H1 (cell line): ENCODE results near the gene CELF4. TPM values are rescaled to one million over a fixed set of nuclear protein-coding genes. Genes with fewer than 3 reads are reported as not detected.

Source experiments
- CTCF ChIA-PET: fragments of 300-600 bp; sonication (Branson Sonifier 250); formaldehyde crosslinking; loops from one replicate; lab custom pipeline; 2021; ENCODE audit not compliant: partially characterized antibody; lab: Charles Lee
- POLR2A ChIA-PET: fragments of 300-600 bp; sonication (Branson Sonifier 250); formaldehyde crosslinking; loops from one replicate; lab custom pipeline; 2021; ENCODE audit warnings: inconsistent platforms; ENCODE audit not compliant: partially characterized antibody; lab: Charles Lee
- DNase-seq, 2 experiments: peaks; one replicate each; pipeline versions ENCODE4 v3.0.0 to v3.0.0-alpha.2; 2010 to 2022; ENCODE audit warnings: low spot score in 2 of 2, low read depth in 1 of 2, mixed read lengths in 1 of 2
- FAIRE-seq: peaks from 2 replicates; lab custom pipeline; 2011; peaks lifted over from hg19 to GRCh38; lab: Jason Lieb, UNC
- H2AFZ ChIP-seq: 2 replicates; pipeline ENCODE4 v1.8.1; 2012; ENCODE audit warnings: low read length, inconsistent platforms
- H2AK5ac ChIP-seq: 2 replicates; pipeline ENCODE4 v1.6.1; 2013; ENCODE audit warnings: low read depth, low read length
- H2BK120ac ChIP-seq: replicated peaks from 2 replicates; pipeline ENCODE3; 2013; ENCODE audit warnings: low read depth, low read length, inconsistent platforms
- H2BK12ac ChIP-seq: 2 replicates; pipeline ENCODE4 v1.6.1; 2013; ENCODE audit warnings: low read depth, low read length
- H2BK15ac ChIP-seq: 2 replicates; pipeline ENCODE4 v1.6.1; 2013; ENCODE audit warnings: low read length
- H2BK20ac ChIP-seq: 2 replicates; pipeline ENCODE4 v1.6.1; 2013; ENCODE audit warnings: low read length
- H2BK5ac ChIP-seq: 2 replicates; pipeline ENCODE4 v1.6.1; 2013; ENCODE audit warnings: low read depth, low read length
- H3K14ac ChIP-seq: 2 replicates; pipeline ENCODE4 v1.6.1; 2013; ENCODE audit warnings: inconsistent platforms; ENCODE audit not compliant: insufficient read length
- H3K18ac ChIP-seq: 2 replicates; pipeline ENCODE4 v1.6.1; 2013; ENCODE audit warnings: low read length; ENCODE audit errors: extremely low read depth
- H3K23ac ChIP-seq: 2 replicates; pipeline ENCODE4 v1.6.1; 2013; ENCODE audit warnings: inconsistent platforms; ENCODE audit not compliant: insufficient read length
- H3K23me2 ChIP-seq: 2 replicates; pipeline ENCODE4 v1.6.1; 2013; ENCODE audit warnings: low read depth, low read length
- H3K27ac ChIP-seq: 2 replicates; pipeline ENCODE4 v1.6.1; 2011; ENCODE audit warnings: low read depth, low read length, inconsistent platforms
- H3K27me3 ChIP-seq, 4 experiments: replicated peaks in 1 of 4; 1 replicate in 1 of 4; 2 replicates in 3 of 4; pipeline versions ENCODE4 v1.6.1 to v1.8.1; 2011 to 2013; ENCODE audit warnings: low read length in 3 of 4, mild to moderate bottlenecking in 3 of 4, inconsistent platforms in 2 of 4, mixed read lengths in 2 of 4, moderate library complexity in 1 of 4; ENCODE audit not compliant: control insufficient read depth in 3 of 4, insufficient read depth in 3 of 4; ENCODE audit errors: extremely low read depth in 1 of 4
- H3K36me3 ChIP-seq, 4 experiments: 2 replicates each; pipeline versions ENCODE4 v1.6.1 to v1.8.1; 2011 to 2013; ENCODE audit warnings: mild to moderate bottlenecking in 4 of 4, low read length in 3 of 4, moderate library complexity in 2 of 4, control low read depth in 1 of 4, inconsistent platforms in 1 of 4; ENCODE audit not compliant: insufficient read depth in 4 of 4, control insufficient read depth in 2 of 4
- H3K4ac ChIP-seq: replicated peaks from 2 replicates; pipeline ENCODE3; 2013; ENCODE audit warnings: low read length, low read depth, mixed read lengths, inconsistent platforms; ENCODE audit not compliant: insufficient read length
- H3K4me1 ChIP-seq, 4 experiments: replicated peaks in 1 of 4; 1 replicate in 1 of 4; 2 replicates in 3 of 4; pipeline versions ENCODE4 v1.6.1 to v1.8.1; 2011 to 2013; ENCODE audit warnings: low read length in 3 of 4, inconsistent platforms in 2 of 4, mixed read lengths in 1 of 4; ENCODE audit not compliant: insufficient read depth in 4 of 4, control insufficient read depth in 3 of 4
- H3K4me2 ChIP-seq, 2 experiments: 2 replicates each; pipeline versions ENCODE4 v1.6.1 to v1.8.1; 2011 to 2013; ENCODE audit warnings: low read depth in 2 of 2, low read length in 2 of 2, control low read depth in 1 of 2, inconsistent platforms in 1 of 2, mild to moderate bottlenecking in 1 of 2; ENCODE audit not compliant: insufficient read depth in 1 of 2
- H3K4me3 ChIP-seq, 4 experiments: fragments of 200-600, 300-600 bp in 1 of 4; sonication (generic), shearing (Covaris generic), sonication (Bioruptor Twin) in 1 of 4; 2 replicates each; pipeline versions ENCODE4 v1.5.1 to v1.8.1; 2011 to 2016; ENCODE audit warnings: low read length in 4 of 4, low read depth in 3 of 4, control low read depth in 2 of 4, inconsistent platforms in 2 of 4, mild to moderate bottlenecking in 2 of 4, mixed read lengths in 1 of 4, moderate library complexity in 1 of 4; ENCODE audit not compliant: insufficient read depth in 2 of 4; ENCODE audit errors: extremely low read depth in 1 of 4
- H3K56ac ChIP-seq: replicated peaks from 2 replicates; pipeline ENCODE3; 2013; ENCODE audit warnings: low read depth, mild to moderate bottlenecking, mixed read lengths, low read length, inconsistent platforms; ENCODE audit not compliant: insufficient read length
- H3K79me1 ChIP-seq: 2 replicates; pipeline ENCODE4 v1.6.1; 2013; ENCODE audit warnings: low read depth, low read length, control low read depth
- H3K79me2 ChIP-seq, 2 experiments: 2 replicates each; pipeline versions ENCODE4 v1.6.1 to v1.8.1; 2012 to 2013; ENCODE audit warnings: low read length in 2 of 2, mild to moderate bottlenecking in 2 of 2, inconsistent platforms in 1 of 2; ENCODE audit not compliant: insufficient read depth in 2 of 2, control insufficient read depth in 1 of 2
- H3K9ac ChIP-seq, 4 experiments: replicated peaks in 1 of 4; 1 replicate in 1 of 4; 2 replicates in 3 of 4; pipeline versions ENCODE4 v1.6.1 to v1.8.1; 2011 to 2013; ENCODE audit warnings: low read depth in 3 of 4, low read length in 3 of 4, control low read depth in 2 of 4, mild to moderate bottlenecking in 2 of 4, moderate library complexity in 2 of 4, inconsistent platforms in 1 of 4; ENCODE audit errors: extremely low read depth in 1 of 4
- H3K9me3 ChIP-seq, 2 experiments: 2 replicates each; pipeline versions ENCODE4 v1.6.1 to v1.8.1; 2012 to 2013; ENCODE audit warnings: mild to moderate bottlenecking in 2 of 2, moderate library complexity in 2 of 2, control low read depth in 1 of 2, inconsistent platforms in 1 of 2, low read depth in 1 of 2, low read length in 1 of 2, mixed read lengths in 1 of 2; ENCODE audit not compliant: insufficient read depth in 2 of 2
- H4K20me1 ChIP-seq, 2 experiments: replicated peaks in 1 of 2; 2 replicates each; pipeline versions ENCODE3 to v1.8.1; 2011 to 2013; ENCODE audit warnings: inconsistent platforms in 2 of 2, low read length in 2 of 2, mild to moderate bottlenecking in 1 of 2; ENCODE audit not compliant: insufficient read depth in 2 of 2, control insufficient read depth in 1 of 2
- H4K5ac ChIP-seq: 2 replicates; pipeline ENCODE4 v1.6.1; 2013; ENCODE audit warnings: low read length, low read depth, mixed read lengths, inconsistent platforms; ENCODE audit not compliant: insufficient read length
- H4K8ac ChIP-seq: 2 replicates; pipeline ENCODE4 v1.8.0; 2013; ENCODE audit warnings: mild to moderate bottlenecking, moderate library complexity, low read length, inconsistent platforms; ENCODE audit not compliant: insufficient read depth; ENCODE audit errors: extremely low read depth
- H4K91ac ChIP-seq: replicated peaks from 2 replicates; pipeline ENCODE3; 2013; ENCODE audit warnings: low read length, mixed read lengths, inconsistent platforms; ENCODE audit not compliant: insufficient read length
- HDAC6 ChIP-seq: IDR thresholded peaks from one replicate; pipeline ENCODE4 v1.7.1; 2012; ENCODE audit warnings: low read depth, mild to moderate bottlenecking, inconsistent platforms, low read length, moderate library complexity
- WGBS, 2 experiments: shearing (Covaris generic) in 1 of 2; methylation state at CpG; one replicate each; pipeline versions ENCODE4 v1.1.6 to v1.1.7; 2013 to 2015; ENCODE audit warnings: low lambda C conversion rate in 2 of 2, mixed read lengths in 2 of 2, inconsistent platforms in 1 of 2, low coverage in 1 of 2, missing lambda C conversion rate in 1 of 2; ENCODE audit not compliant: insufficient replicate concordance in 2 of 2, insufficient coverage in 1 of 2, insufficient read length in 1 of 2; ENCODE audit errors: extremely low coverage in 1 of 2, missing lambda C conversion rate in 1 of 2; 5-methylcytosine and 5-hydroxymethylcytosine counted together
- polyA plus RNA-seq, 7 experiments: library from polyadenylated mRNA; depleted of rRNA in 3 of 7; stranded (reverse) in 5 of 7; unstranded in 2 of 7; fragments of >200 nt in 5 of 7; fragments of 200-250 nt in 2 of 7; gene quantifications; 1 replicate in 5 of 7; 2 replicates in 1 of 7; 4 replicates in 1 of 7; pipeline versions ENCODE4 v1.2.1 to v1.2.3, GENCODE V29; 2011 to 2013; ENCODE audit warnings: missing spikeins in 2 of 7, mixed read lengths in 2 of 7
- total RNA-seq: library from RNA; stranded (reverse); fragmentation: NEBNext Ultra II Directional; extraction: Animal tissue kit (Norgen Biotek cat#: 25700); gene quantifications from 2 replicates; pipeline ENCODE4 v1.2.1, GENCODE V29; 2021

CELF4 gene
- total and polyA plus RNA-seq, 2 of the 8 experiments (the other 6 are each of a cell fraction or from before 2014, with no cell fraction given), result 1.6 to 3.4 TPM

GRCh38 chr18:37389684-37390368 lies 175.8 kb downstream of the CELF4 start:
- CTCF ChIA-PET, result interaction anchor here (1.0 to 3.5 kb wide), 6 partner anchors 28 to 448 kb away, joined by 3 to 19 read pairs (median 4); no protein-coding TSS in a partner anchor
- peaks cover 2 to 27% (median 23%) of the 10 kb centered on the region in 4 experiments for H3K27me3 ChIP-seq
- no peak overlapping the region for H3K9ac ChIP-seq
- 91% methylated on average over 19 of the region's 19 CpGs; no CpG with 5 or more reads in 1 of the 2 experiments for WGBS, 2 experiments
- peaks cover 1 to 2% of the 10 kb centered on the region in 2 experiments for H4K20me1 ChIP-seq
- H2BK15ac ChIP-seq, result no peak overlapping the region
- no peak overlapping the region for H4K5ac ChIP-seq
- H3K79me2 ChIP-seq, result no peaks in the 10 kb centered on the region
- H3K27ac ChIP-seq, result no peak overlapping the region
- no peak overlapping the region for H2BK5ac ChIP-seq
- TF ChIP-seq HDAC6, result no peak
- TF ChIP-seq, all 59 proteins: peak for 0
- H2BK20ac ChIP-seq, result no peak overlapping the region
- no peak overlapping the region for H3K4me2 ChIP-seq
- no peaks in the 10 kb centered on the region for H3K36me3 ChIP-seq
- no peak overlapping the region for H3K18ac ChIP-seq
- H2BK120ac ChIP-seq, result no peak overlapping the region
- DNase-seq (no peak), FAIRE-seq (no peak)
- peaks cover 0 to 17% (median 14%) of the 10 kb centered on the region in 4 experiments; a peak in 6 of 7 replicates for H3K4me1 ChIP-seq
- H3K14ac ChIP-seq, result no peak overlapping the region
- H3K4me3 ChIP-seq, result no peak overlapping the region
- peaks cover 10 to 13% of the 10 kb centered on the region in 2 experiments; a peak in 3 of 4 replicates for H3K9me3 ChIP-seq
- POLR2A ChIA-PET, result no interaction called here
- H3K56ac ChIP-seq, result no peak overlapping the region
- peaks cover 2% of the 10 kb centered on the region; the same call in 1 of the 2 replicates for H3K23me2 ChIP-seq
- H2AK5ac ChIP-seq, result no peak overlapping the region
- H2AFZ ChIP-seq, result no peak overlapping the region
- no peaks in the 10 kb centered on the region for H3K79me1 ChIP-seq
- H4K91ac ChIP-seq, result no peak overlapping the region
- no peak overlapping the region for H3K23ac ChIP-seq
- H4K8ac ChIP-seq, result no peak overlapping the region
- no peak overlapping the region for H3K4ac ChIP-seq
- 0 out of 2 replicates have a peak overlapping the region, but pooled peaks have one; percentile 39 for H2BK12ac ChIP-seq
